ENCODE data around the gene CAPN10.
"Not testable (repeated sequence)": the region's sequence is repeated elsewhere in the genome, so short reads cannot be mapped to it uniquely, and the experiment has no call there.

CAPN10 gene

DNA sequence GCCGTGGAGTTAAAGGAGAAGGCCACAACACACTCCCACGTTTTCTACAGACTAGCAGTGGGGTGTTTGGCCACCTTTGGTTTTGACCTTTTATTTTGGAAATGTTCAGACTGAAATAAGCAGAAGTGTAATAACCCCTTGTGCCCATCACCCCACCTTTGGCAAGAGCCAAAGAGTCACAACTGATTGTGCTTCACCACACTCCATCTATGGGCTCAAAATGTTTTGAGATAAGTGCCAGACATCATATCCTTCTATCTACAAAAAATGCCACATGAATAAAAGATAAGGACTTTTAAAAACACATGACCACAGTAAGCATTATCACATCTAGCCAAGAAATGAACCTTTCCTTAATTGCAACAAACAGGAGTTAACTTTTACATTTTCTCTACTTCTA, 28.9 kb downstream of the CAPN10 start:
- H3K4me3 Mint-ChIP-seq: no peak overlapping the region
- H3K9me3 Mint-ChIP-seq: peaks cover 11% of the 10 kb centered on the region
- no peaks in the 10 kb centered on the region for H3K27me3 Mint-ChIP-seq (ENCODE audit: low read depth)
- peaks cover 27% of the 10 kb centered on the region for H3K36me3 Mint-ChIP-seq (ENCODE audit: low read depth)
- TF ChIP-seq, protein P1, sequence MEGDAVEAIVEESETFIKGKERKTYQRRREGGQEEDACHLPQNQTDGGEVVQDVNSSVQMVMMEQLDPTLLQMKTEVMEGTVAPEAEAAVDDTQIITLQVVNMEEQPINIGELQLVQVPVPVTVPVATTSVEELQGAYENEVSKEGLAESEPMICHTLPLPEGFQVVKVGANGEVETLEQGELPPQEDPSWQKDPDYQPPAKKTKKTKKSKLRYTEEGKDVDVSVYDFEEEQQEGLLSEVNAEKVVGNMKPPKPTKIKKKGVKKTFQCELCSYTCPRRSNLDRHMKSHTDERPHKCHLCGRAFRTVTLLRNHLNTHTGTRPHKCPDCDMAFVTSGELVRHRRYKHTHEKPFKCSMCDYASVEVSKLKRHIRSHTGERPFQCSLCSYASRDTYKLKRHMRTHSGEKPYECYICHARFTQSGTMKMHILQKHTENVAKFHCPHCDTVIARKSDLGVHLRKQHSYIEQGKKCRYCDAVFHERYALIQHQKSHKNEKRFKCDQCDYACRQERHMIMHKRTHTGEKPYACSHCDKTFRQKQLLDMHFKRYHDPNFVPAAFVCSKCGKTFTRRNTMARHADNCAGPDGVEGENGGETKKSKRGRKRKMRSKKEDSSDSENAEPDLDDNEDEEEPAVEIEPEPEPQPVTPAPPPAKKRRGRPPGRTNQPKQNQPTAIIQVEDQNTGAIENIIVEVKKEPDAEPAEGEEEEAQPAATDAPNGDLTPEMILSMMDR (IDR thresholded peaks at IDR 0.05; ENCODE audit: unreplicated experiment in 3 of 3): no peak
- peak overlapping the region in 2 of 3 experiments; percentile 67 to 82 for H3K27ac Mint-ChIP-seq
- H3K4me1 Mint-ChIP-seq: peaks cover 18% of the 10 kb centered on the region

DNA sequence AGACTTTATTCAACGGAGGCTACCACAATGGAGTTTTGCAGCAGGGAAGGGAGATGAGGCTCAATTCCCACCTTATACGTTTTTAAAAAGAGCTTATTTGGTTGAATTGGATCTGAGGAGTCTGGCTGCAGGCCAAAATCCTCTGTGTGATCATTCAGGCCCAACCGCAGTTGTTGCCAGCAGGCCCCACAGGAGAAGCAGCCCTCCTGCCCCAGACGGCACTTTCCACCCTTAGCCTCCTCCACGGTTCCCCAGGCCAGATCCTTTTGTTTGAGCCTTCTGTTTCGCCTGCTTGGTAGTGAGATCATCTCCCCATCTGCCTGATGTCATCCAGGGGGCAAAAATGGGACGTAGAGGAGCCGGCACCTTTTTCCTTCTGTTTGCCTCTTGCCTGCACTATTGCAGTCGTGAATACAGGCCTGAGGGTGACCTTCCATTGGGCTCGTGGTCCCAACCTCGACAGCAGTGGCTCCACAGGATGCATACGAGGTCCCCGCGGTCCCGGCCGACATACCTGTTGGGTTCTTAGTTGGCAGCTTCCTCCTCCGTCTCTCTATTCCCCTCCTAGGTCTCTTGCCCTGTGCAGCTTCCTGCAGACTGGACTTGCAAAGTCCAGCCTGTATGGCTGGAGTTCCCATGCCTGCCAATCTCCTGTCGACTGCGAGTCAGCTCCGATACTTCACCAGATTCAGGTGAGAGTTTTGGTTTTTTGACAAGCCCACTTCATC, 29.4 kb downstream of the CAPN10 start:
- peaks cover 27% of the 10 kb centered on the region for H3K36me3 Mint-ChIP-seq (ENCODE audit: low read depth)
- TF ChIP-seq, protein P1 (IDR thresholded peaks at IDR 0.05; ENCODE audit: unreplicated experiment in 3 of 3): no peak

DNA sequence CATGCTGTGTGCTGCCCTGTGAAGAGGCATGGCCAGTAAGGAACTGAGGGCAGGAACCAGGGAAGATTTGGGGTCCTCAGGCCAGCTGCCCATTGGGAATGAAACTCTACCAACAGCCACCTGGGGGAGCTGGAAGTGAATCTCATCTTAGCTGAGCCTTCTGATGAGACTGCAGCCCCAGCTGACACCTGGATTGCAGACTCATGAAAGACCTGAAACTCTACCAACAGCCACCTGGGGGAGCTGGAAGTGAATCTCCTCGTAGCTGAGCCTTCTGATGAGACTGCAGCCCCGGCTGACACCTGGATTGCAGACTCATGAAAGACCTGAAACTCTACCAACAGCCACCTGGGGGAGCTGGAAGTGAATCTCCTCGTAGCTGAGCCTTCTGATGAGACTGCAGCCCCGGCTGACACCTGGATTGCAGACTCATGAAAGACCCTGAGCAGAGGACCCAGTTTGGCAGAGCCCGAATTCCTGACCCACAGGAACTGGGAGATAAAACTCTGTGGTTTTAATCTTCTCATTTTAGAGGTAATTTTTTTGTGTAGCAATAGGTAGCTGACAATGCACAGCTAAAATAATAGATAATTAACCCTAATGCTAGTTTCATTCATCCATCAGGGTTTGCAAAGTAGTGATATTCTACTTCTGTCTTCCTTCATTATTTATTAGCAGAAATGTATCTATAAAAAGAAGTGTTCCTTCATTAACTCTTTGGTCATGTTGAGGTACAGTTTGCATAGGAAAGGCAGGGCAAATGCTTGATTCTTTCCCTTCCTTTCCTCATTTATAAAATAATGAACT, 30.5 kb downstream of the CAPN10 start:
- H3K27ac Mint-ChIP-seq; H3K27me3 Mint-ChIP-seq (ENCODE audit: low read depth): not testable (repeated sequence)

More for the DNA sequence above, 29.4 kb downstream of the CAPN10 start:
- Mint-ChIP-seq H3K27ac (peak overlapping the region in 2 of 3 experiments; percentile 67 to 82), H3K27me3 (ENCODE audit: low read depth) (no peaks in the 10 kb centered on the region), H3K9me3 (peaks cover 11% of the 10 kb centered on the region), H3K4me1 (peaks cover 18% of the 10 kb centered on the region), H3K4me3 (no peak overlapping the region)

DNA sequence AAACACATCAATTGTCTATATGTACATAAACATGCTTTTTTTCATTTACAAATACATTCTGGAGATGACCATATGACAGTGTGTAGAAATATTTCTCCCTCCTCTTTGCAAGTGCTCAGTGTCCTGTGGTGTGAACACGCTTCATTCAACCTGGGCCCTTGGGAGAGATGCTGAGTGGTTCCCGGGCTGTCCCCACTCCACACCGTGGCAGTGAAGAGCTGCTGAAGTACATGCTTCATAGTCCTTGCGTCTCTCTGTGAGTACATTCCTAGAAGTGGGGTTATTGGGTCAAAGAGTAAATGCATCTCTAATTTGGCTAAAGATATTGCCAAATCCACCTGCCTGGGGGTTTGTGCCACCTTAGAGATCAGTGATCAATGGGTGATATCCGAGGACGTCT, 32.2 kb downstream of the CAPN10 start:
- peaks cover 19% of the 10 kb centered on the region for H3K36me3 Mint-ChIP-seq (ENCODE audit: low read depth)
- no peak overlapping the region for H3K27ac Mint-ChIP-seq
- no peak overlapping the region for H3K4me3 Mint-ChIP-seq
- TF ChIP-seq, protein P1 (IDR thresholded peaks at IDR 0.05; ENCODE audit: unreplicated experiment in 3 of 3): no peak
- no peaks in the 10 kb centered on the region for H3K27me3 Mint-ChIP-seq (ENCODE audit: low read depth)
- peaks cover 11% of the 10 kb centered on the region for H3K9me3 Mint-ChIP-seq
- H3K4me1 Mint-ChIP-seq: peaks cover 19% of the 10 kb centered on the region

More for the DNA sequence above, 30.5 kb downstream of the CAPN10 start:
- H3K4me3 Mint-ChIP-seq: not testable (repeated sequence)
- Mint-ChIP-seq H3K4me1 (peaks cover 14% of the 10 kb centered on the region), H3K36me3 (ENCODE audit: low read depth) (peaks cover 19% of the 10 kb centered on the region), H3K9me3 (peaks cover 11% of the 10 kb centered on the region)

DNA sequence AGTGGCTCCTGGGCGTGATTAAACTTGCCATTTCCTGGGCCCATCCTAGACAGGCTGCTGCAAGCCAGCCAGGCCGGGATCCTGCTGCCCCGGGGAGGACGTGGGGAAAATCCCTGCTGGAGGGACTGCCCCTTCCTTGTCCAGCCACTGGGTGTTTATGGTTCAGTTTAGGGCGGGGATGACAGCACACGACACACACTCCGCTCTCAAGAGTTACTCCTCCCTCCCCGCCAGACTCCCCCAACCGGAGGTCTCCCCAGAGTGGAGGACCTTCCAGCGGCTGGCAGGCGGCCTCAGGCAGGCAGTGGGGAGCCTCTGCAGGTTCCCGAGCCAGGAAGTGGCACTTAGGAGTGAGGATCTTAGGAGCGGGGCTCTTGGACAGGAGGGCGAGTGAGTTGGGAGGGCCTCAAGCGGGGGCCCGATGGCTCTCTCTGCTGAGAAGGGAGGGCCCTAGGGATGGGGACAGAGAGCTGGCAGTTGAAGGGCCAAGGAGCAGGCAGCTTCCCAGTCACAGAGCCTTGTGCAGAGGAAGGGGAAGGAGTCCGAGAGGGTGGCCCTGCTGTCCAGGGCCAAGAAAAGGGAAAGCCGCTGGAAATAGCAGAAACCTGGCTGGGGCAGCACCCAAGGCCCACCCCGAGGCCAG, 33.1 kb downstream of the CAPN10 start:
- Mint-ChIP-seq H3K4me1 (peaks cover 19% of the 10 kb centered on the region), H3K27ac (no peak overlapping the region), H3K9me3 (peaks cover 11% of the 10 kb centered on the region), H3K4me3 (no peak overlapping the region), H3K27me3 (ENCODE audit: low read depth) (no peaks in the 10 kb centered on the region), H3K36me3 (ENCODE audit: low read depth) (peaks cover 19% of the 10 kb centered on the region)
- TF ChIP-seq, protein P1 (IDR thresholded peaks at IDR 0.05; ENCODE audit: unreplicated experiment in 3 of 3): no peak

DNA sequence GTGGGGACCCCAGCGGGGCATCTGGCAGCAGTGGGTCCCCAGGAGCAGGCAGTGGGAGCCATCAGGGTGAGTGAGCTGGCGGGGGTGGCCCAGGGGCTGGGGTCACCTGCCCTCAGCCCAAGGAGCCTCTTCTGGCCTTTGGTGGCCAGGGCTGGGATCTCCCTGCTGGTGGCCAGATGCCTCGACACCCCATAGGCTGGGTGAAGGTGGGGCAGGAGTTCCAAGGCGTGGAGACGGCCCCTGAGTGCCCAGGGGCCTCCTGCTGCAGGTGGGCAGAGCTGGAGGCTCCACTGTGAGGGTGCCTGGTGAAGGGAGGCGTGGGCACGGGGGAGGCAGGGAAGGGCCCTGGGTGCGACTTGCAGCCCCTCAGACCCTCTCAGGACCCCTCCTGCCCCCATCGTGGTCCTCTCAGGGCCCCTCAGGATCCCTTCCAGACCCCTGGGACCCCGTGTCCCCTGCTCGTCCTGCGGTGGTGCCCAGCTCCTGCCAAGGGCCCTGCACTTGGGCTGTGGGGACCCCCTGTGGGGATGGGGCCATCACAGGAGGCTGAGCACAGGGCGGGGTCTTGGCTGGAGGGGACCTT, 33.7 kb downstream of the CAPN10 start:
- no peaks in the 10 kb centered on the region for H3K27me3 Mint-ChIP-seq (ENCODE audit: low read depth)
- peaks cover 17% of the 10 kb centered on the region for H3K4me1 Mint-ChIP-seq
- peaks cover 19% of the 10 kb centered on the region for H3K36me3 Mint-ChIP-seq (ENCODE audit: low read depth)
- no peak overlapping the region for H3K4me3 Mint-ChIP-seq
- TF ChIP-seq, protein P1 (IDR thresholded peaks at IDR 0.05; ENCODE audit: unreplicated experiment in 3 of 3): no peak
- H3K27ac Mint-ChIP-seq: no peak overlapping the region
- H3K9me3 Mint-ChIP-seq: peaks cover 11% of the 10 kb centered on the region
